Uterus (tissue), 4 donors: Measurements from ENCODE around the gene GLIPR2. TPM values are rescaled to one million over a fixed set of nuclear protein-coding genes. Genes with fewer than 3 reads are reported as not detected.

Experiments
- DNase-seq, 2 donors: peaks; one replicate each; pipeline ENCODE4 v3.0.0-alpha.2; 2019 to 2020
- H3K27ac ChIP-seq, 2 donors: fragments of 200-600 bp; sonication (generic); 1 replicate in 1 of 2; 2 replicates in 1 of 2; pipeline ENCODE4 v1.5.1; 2016 to 2018
- H3K27me3 ChIP-seq, 2 donors: fragments of 200-600 bp; sonication (generic); one replicate each; pipeline ENCODE4 v1.5.1; 2018 to 2019; ENCODE audit warnings: control low read depth in 1 of 2
- H3K36me3 ChIP-seq, 2 donors: fragments of 200-600 bp; sonication (generic); one replicate each; pipeline ENCODE4 v1.5.1; 2019; ENCODE audit warnings: control low read depth in 1 of 2
- H3K4me1 ChIP-seq, 2 donors: fragments of 200-600 bp; sonication (generic); one replicate each; pipeline ENCODE4 v1.5.1; 2018 to 2019; ENCODE audit warnings: control low read depth in 1 of 2
- H3K4me3 ChIP-seq, 2 donors: fragments of 200-600 bp; sonication (generic); 1 replicate in 1 of 2; 2 replicates in 1 of 2; pipeline ENCODE4 v1.5.1; 2018 to 2019; ENCODE audit warnings: mild to moderate bottlenecking in 1 of 2
- H3K9me3 ChIP-seq, 2 donors: fragments of 200-600 bp; sonication (generic); one replicate each; pipeline ENCODE4 v1.5.1; 2019; ENCODE audit warnings: control low read depth in 1 of 2
- POLR2A ChIP-seq, 2 donors: fragments of 450-650 bp; IDR thresholded peaks; one replicate each; pipeline ENCODE4 v1.6.1; 2016; ENCODE audit warnings: antibody characterized with exemption in 2 of 2, mild to moderate bottlenecking in 1 of 2, moderate library complexity in 1 of 2
- intact Hi-C: fragments of 100-400 bp; cut with DNase I; formaldehyde crosslinking; loops from one replicate; pipeline ENCODE4 v1.15.1; 2023; ENCODE audit warnings: low total_unique reads
- total RNA-seq, 4 donors: library from RNA; depleted of rRNA in 3 of 4; stranded (reverse); fragments of >200 nt in 3 of 4; gene quantifications; one replicate each; pipeline versions ENCODE4 v1.1.0 to v1.2.4, GENCODE V29; 2014 to 2023
- TF ChIP-seq, protein P1 (sequence below), 4 experiments: fragments of 200-600 bp in 2 of 4; fragments of 450-650 bp in 2 of 4; sonication (generic) in 2 of 4; IDR thresholded peaks; one replicate each; pipeline ENCODE4 v1.5.1; 2016 to 2019; ENCODE audit warnings: antibody characterized with exemption in 4 of 4, mild to moderate bottlenecking in 2 of 4, moderate library complexity in 1 of 4
- donor health status: DM: yes; HTN: yes; CAD: no.

Gene GLIPR2
- total RNA-seq, 4 donors from 2014 or later = 25.6 to 109 (median 60.8) TPM

- no peak for DNase-seq
- no peaks in the 10 kb centered on the region for H3K27me3 ChIP-seq
- TF ChIP-seq, protein P1, sequence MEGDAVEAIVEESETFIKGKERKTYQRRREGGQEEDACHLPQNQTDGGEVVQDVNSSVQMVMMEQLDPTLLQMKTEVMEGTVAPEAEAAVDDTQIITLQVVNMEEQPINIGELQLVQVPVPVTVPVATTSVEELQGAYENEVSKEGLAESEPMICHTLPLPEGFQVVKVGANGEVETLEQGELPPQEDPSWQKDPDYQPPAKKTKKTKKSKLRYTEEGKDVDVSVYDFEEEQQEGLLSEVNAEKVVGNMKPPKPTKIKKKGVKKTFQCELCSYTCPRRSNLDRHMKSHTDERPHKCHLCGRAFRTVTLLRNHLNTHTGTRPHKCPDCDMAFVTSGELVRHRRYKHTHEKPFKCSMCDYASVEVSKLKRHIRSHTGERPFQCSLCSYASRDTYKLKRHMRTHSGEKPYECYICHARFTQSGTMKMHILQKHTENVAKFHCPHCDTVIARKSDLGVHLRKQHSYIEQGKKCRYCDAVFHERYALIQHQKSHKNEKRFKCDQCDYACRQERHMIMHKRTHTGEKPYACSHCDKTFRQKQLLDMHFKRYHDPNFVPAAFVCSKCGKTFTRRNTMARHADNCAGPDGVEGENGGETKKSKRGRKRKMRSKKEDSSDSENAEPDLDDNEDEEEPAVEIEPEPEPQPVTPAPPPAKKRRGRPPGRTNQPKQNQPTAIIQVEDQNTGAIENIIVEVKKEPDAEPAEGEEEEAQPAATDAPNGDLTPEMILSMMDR (IDR thresholded peaks at IDR 0.05) = no peak
- no peak for TF ChIP-seq POLR2A (IDR thresholded peaks at IDR 0.05)
- H3K27ac ChIP-seq = no peak overlapping the region
- H3K4me1 ChIP-seq = peaks cover 0 to 10% of the 10 kb centered on the region in 2 donors
- no peak overlapping the region for H3K4me3 ChIP-seq
- intact Hi-C loops = no loop called here
- no peaks in the 10 kb centered on the region for H3K9me3 ChIP-seq
- H3K36me3 ChIP-seq = no peaks in the 10 kb centered on the region
Measured at GRCh38 chr9:36188212-36188611, 51.7 kb downstream of the GLIPR2 start.

GRCh38 chr9:36189976-36190375 is 53.4 kb downstream of the GLIPR2 start:
- Histone ChIP-seq H3K36me3 (no peaks in the 10 kb centered on the region), H3K9me3 (no peaks in the 10 kb centered on the region), H3K4me3 (peak overlapping the region; percentile 83 to 98), H3K27ac (peak overlapping the region; percentile 90 to 93), H3K4me1 (peaks cover 0 to 18% of the 10 kb centered on the region in 2 donors), H3K27me3 (no peaks in the 10 kb centered on the region)
- no peak for DNase-seq
- TF ChIP-seq, protein P1 (IDR thresholded peaks at IDR 0.05) = no peak
- TF ChIP-seq POLR2A (IDR thresholded peaks at IDR 0.05) = no peak
- intact Hi-C loops = no loop called here

DNA sequence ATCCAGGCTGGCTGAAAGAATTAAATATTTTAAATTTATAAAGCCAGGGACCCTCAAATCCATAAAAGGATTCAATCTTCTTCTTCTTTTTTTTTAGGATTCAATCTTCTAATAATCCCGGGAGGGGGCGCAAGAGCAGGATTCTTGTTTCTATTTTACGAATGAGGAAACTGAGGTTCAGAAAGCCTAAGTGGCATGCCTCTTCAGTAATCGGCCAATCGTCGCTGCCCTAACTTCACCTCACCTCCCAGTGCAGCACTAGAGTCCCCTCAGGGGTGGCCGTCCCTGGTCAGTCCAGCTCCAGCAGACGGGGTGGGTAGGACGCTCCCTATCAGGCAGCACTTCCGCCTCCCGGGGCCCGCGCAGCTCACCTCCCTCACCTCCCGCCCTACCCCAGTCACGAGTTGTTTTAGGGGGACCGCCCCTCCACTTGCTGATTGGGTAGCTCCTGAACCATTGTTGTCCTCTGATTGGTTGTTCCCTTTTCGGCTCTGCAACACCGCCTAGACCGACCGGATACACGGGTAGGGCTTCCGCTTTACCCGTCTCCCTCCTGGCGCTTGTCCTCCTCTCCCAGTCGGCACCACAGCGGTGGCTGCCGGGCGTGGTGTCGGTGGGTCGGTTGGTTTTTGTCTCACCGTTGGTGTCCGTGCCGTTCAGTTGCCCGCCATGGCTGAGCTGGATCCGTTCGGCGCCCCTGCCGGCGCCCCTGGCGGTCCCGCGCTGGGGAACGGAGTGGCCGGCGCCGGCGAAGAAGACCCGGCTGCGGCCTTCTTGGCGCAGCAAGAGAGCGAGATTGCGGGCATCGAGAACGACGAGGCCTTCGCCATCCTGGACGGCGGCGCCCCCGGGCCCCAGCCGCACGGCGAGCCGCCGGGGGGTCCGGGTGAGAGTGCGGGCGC is 54.1 kb downstream of the GLIPR2 start, which contains the start of gene CLTA:
CLTA (plus strand) TSS at position 534 of the 902 bp plus-strand sequence; CDS start at position 670, 136 bp downstream.
- Histone ChIP-seq H3K9me3 (no peaks in the 10 kb centered on the region), H3K27me3 (no peaks in the 10 kb centered on the region), H3K4me1 (peaks cover 0 to 18% of the 10 kb centered on the region in 2 donors), H3K27ac (peak within 1 kb of the TSS; percentile 90 to 93), H3K36me3 (no peaks in the 10 kb centered on the region), H3K4me3 (peak within 1 kb of the TSS; percentile 83 to 98)
- intact Hi-C loops = no loop called here
- DNase-seq = peak; percentile 94 to 97
- peak; percentile 81 to 84 for TF ChIP-seq POLR2A (IDR thresholded peaks at IDR 0.05)
- TF ChIP-seq, protein P1 (IDR thresholded peaks at IDR 0.05) = peak; percentile 60 to 65 (median 61)

DNA sequence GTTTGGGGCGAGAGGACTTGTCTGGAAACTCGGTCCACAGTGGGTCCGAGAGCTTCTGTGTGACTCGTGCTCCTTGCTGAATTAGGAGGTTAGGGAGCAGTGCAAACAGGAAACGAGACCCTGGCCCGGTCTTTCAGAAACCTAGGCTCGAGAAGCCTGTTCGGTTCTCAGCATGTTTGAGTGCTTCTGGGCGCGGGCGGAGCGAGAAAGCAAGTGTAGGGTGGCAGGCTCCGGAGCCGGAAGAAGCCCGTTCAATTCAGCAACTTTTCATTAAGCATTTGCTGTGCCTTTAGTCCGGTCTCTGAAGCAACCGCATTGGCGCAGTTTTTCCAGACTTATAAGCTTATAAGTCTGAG is 54.7 kb downstream of the GLIPR2 start:
- no peak for DNase-seq
- H3K4me1 ChIP-seq = peaks cover 0 to 18% of the 10 kb centered on the region in 2 donors
- TF ChIP-seq POLR2A (IDR thresholded peaks at IDR 0.05) = no peak
- TF ChIP-seq, protein P1 (IDR thresholded peaks at IDR 0.05) = no peak
- no peaks in the 10 kb centered on the region for H3K36me3 ChIP-seq
- H3K27ac ChIP-seq = peak overlapping the region; percentile 90 to 93
- H3K27me3 ChIP-seq = no peaks in the 10 kb centered on the region
- no peaks in the 10 kb centered on the region for H3K9me3 ChIP-seq
- peak overlapping the region; percentile 83 to 98 for H3K4me3 ChIP-seq
- intact Hi-C loops = no loop called here

GRCh38 chr9:36191686-36192085 is 55.2 kb downstream of the GLIPR2 start:
- no peaks in the 10 kb centered on the region for H3K36me3 ChIP-seq
- DNase-seq = no peak
- no peaks in the 10 kb centered on the region for H3K27me3 ChIP-seq
- H3K27ac ChIP-seq = peak overlapping the region; percentile 14 to 93
- H3K4me3 ChIP-seq = peak overlapping the region; percentile 83 to 98
- TF ChIP-seq, protein P1 (IDR thresholded peaks at IDR 0.05) = no peak
- no peak for TF ChIP-seq POLR2A (IDR thresholded peaks at IDR 0.05)
- intact Hi-C loops = no loop called here
- H3K4me1 ChIP-seq = peaks cover 0 to 18% of the 10 kb centered on the region in 2 donors
- H3K9me3 ChIP-seq = no peaks in the 10 kb centered on the region
